CD8-positive, alpha-beta memory T cell (primary cell): ENCODE measurements around the gene HOXD12. TPM values are rescaled to one million over a fixed set of nuclear protein-coding genes. Genes with fewer than 3 reads are reported as not detected.
A peak's percentile ranks its signal among the peaks of the same experiment; 100 is the strongest.

Experiments used
- CTCF ChIA-PET: fragments of 350-600 bp; sonication (Branson Sonifier 250); formaldehyde crosslinking; loops from one replicate; lab custom pipeline; 2021; ENCODE audit warnings: antibody characterized with exemption; lab: Charles Lee
- POLR2A ChIA-PET: fragments of 350-600 bp; sonication (Branson Sonifier 250); formaldehyde crosslinking; loops from one replicate; lab custom pipeline; 2021; ENCODE audit warnings: antibody characterized with exemption; lab: Charles Lee
- DNase-seq, 5 donors: peaks; one replicate each; pipeline versions ENCODE4 v3.0.0 to v3.0.0-alpha.2; 2020 to 2022; ENCODE audit warnings: mixed read lengths in 1 of 5
- H3K27ac ChIP-seq: one replicate; pipeline ENCODE4 v1.7.0; 2013; ENCODE audit warnings: low read depth, mild to moderate bottlenecking, low read length, moderate library complexity
- H3K27me3 ChIP-seq: 2 replicates; pipeline ENCODE4 v1.7.0; 2013; ENCODE audit warnings: low read length, mild to moderate bottlenecking; ENCODE audit not compliant: insufficient read depth, poor library complexity, severe bottlenecking
- H3K36me3 ChIP-seq: 2 replicates; pipeline ENCODE4 v1.7.0; 2013; ENCODE audit warnings: mild to moderate bottlenecking, low read length, moderate library complexity; ENCODE audit not compliant: insufficient read depth
- H3K4me1 ChIP-seq: 2 replicates; pipeline ENCODE4 v1.7.0; 2013; ENCODE audit warnings: mild to moderate bottlenecking, low read length, moderate library complexity; ENCODE audit not compliant: insufficient read depth
- H3K4me3 ChIP-seq: 2 replicates; pipeline ENCODE4 v1.7.0; 2013; ENCODE audit warnings: mild to moderate bottlenecking, low read length
- H3K9me3 ChIP-seq: 2 replicates; pipeline ENCODE4 v1.7.0; 2013; ENCODE audit warnings: mild to moderate bottlenecking, low read length
- H3K27ac Mint-ChIP-seq, 8 donors: one replicate each; pipeline ENCODE4 v1.8.0; 2020 to 2021; ENCODE audit warnings: mixed read lengths in 8 of 8, mild to moderate bottlenecking in 6 of 8, inconsistent platforms in 3 of 8, moderate library complexity in 3 of 8
- H3K27me3 Mint-ChIP-seq, 2 donors: one replicate each; pipeline ENCODE4 v1.8.0; 2020 to 2021; ENCODE audit warnings: mixed read lengths in 2 of 2, mild to moderate bottlenecking in 1 of 2, moderate library complexity in 1 of 2
- H3K36me3 Mint-ChIP-seq, 3 donors: one replicate each; pipeline ENCODE4 v1.8.0; 2020 to 2021; ENCODE audit warnings: mixed read lengths in 3 of 3, inconsistent platforms in 1 of 3, mild to moderate bottlenecking in 1 of 3
- H3K4me1 Mint-ChIP-seq, 3 donors: one replicate each; pipeline ENCODE4 v1.8.0; 2020 to 2021; ENCODE audit warnings: mixed read lengths in 3 of 3, inconsistent platforms in 1 of 3, mild to moderate bottlenecking in 1 of 3
- H3K4me3 Mint-ChIP-seq, 7 donors: one replicate each; pipeline ENCODE4 v1.8.0; 2020 to 2021; ENCODE audit warnings: mixed read lengths in 7 of 7, mild to moderate bottlenecking in 6 of 7, moderate library complexity in 4 of 7, inconsistent platforms in 2 of 7
- H3K9me3 Mint-ChIP-seq, 5 donors: one replicate each; pipeline ENCODE4 v1.8.0; 2020 to 2022; ENCODE audit warnings: mixed read lengths in 5 of 5, mild to moderate bottlenecking in 3 of 5, moderate library complexity in 2 of 5, inconsistent platforms in 1 of 5
- polyA plus RNA-seq: library from polyadenylated mRNA; unstranded; fragments of 300-500 nt; fragmentation: Illumina TruSeq; gene quantifications from one replicate; pipeline ENCODE4 v1.2.3, GENCODE V29; 2021
- total RNA-seq, 2 experiments: library from RNA; stranded (reverse); gene quantifications; one replicate each; pipeline ENCODE4 v1.2.3, GENCODE V29; 2021

The HOXD12 gene
- total and polyA plus RNA-seq, 3 experiments from 2014 or later = not detected

- Histone ChIP-seq H3K36me3 (no peaks in the 10 kb centered on the region), H3K9me3 (no peaks in the 10 kb centered on the region), H3K27ac (no peak overlapping the region), H3K27me3 (peaks cover 93% of the 10 kb centered on the region), H3K4me1 (peaks cover 11% of the 10 kb centered on the region), H3K4me3 (no peak overlapping the region)
- ChIA-PET POLR2A (no interaction called here), CTCF (interaction anchor here (1.3 to 1.6 kb wide), 3 partner anchors 8 to 19 kb away, joined by 3 to 6 read pairs (median 3); no protein-coding TSS in a partner anchor)
- Mint-ChIP-seq H3K9me3 (peaks cover 0 to 9% (median 4%) of the 10 kb centered on the region in 5 donors), H3K4me1 (peaks cover 18 to 29% (median 20%) of the 10 kb centered on the region in 3 donors), H3K27ac (peak overlapping the region in 1 of 8 donors; percentile 60), H3K27me3 (peaks cover 85 to 89% of the 10 kb centered on the region in 2 donors), H3K4me3 (peak overlapping the region in 1 of 7 donors; percentile 8), H3K36me3 (no peaks in the 10 kb centered on the region)
- peak in 1 of 5 donors; percentile 14 for DNase-seq
Observed at GRCh38 chr2:176101842-176102241, 2.2 kb downstream of the HOXD12 start.

GRCh38 chr2:176102309-176102866 lies 2.8 kb downstream of the HOXD12 start:
- H3K4me3 ChIP-seq = no peak overlapping the region
- peaks cover 0 to 9% (median 4%) of the 10 kb centered on the region in 5 donors for H3K9me3 Mint-ChIP-seq
- H3K36me3 Mint-ChIP-seq = no peaks in the 10 kb centered on the region
- peak overlapping the region in 1 of 8 donors; percentile 60 for H3K27ac Mint-ChIP-seq
- no peaks in the 10 kb centered on the region for H3K9me3 ChIP-seq
- DNase-seq = no peak
- peaks cover 6% of the 10 kb centered on the region for H3K4me1 ChIP-seq
- H3K27ac ChIP-seq = no peak overlapping the region
- H3K4me3 Mint-ChIP-seq = peak overlapping the region in 1 of 7 donors; percentile 8
- peaks cover 83 to 88% of the 10 kb centered on the region in 2 donors for H3K27me3 Mint-ChIP-seq
- peaks cover 88% of the 10 kb centered on the region for H3K27me3 ChIP-seq
- H3K36me3 ChIP-seq = no peaks in the 10 kb centered on the region
- POLR2A ChIA-PET = no interaction called here
- CTCF ChIA-PET = interaction anchor here (1.3 to 1.6 kb wide), 3 partner anchors 9 to 19 kb away, joined by 3 to 6 read pairs (median 3); no protein-coding TSS in a partner anchor
- H3K4me1 Mint-ChIP-seq = peaks cover 15 to 28% (median 17%) of the 10 kb centered on the region in 3 donors

DNA sequence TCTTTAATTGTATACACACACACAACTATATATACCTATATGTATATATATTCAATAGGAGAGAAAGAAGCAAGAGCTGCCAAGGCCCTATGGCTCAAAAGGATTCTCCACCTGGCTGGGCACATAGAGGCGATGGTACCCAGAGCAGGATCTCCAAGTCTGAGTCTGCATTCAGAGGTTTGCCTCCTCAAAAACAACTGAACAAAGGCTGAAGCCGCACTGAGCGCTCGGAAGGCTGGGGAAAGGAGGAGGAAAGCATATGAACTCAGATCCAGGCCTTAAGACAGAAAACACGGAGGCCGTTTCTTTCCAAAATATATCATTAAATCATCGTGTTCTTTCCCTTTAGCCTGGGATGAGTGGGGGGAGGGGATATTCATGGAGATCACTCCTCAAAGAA lies 3.6 kb downstream of the HOXD12 start:
- H3K4me3 Mint-ChIP-seq = peak overlapping the region in 1 of 7 donors; percentile 48
- H3K27me3 ChIP-seq = peaks cover 80% of the 10 kb centered on the region
- peak overlapping the region in 1 of 8 donors; percentile 50 for H3K27ac Mint-ChIP-seq
- H3K4me1 ChIP-seq = no peaks in the 10 kb centered on the region
- POLR2A ChIA-PET = no interaction called here
- no peak overlapping the region for H3K4me3 ChIP-seq
- no peaks in the 10 kb centered on the region for H3K36me3 Mint-ChIP-seq
- no peaks in the 10 kb centered on the region for H3K9me3 ChIP-seq
- CTCF ChIA-PET = interaction anchor here (1.3 to 1.6 kb wide), 3 partner anchors 8 to 18 kb away, joined by 3 to 6 read pairs (median 3); no protein-coding TSS in a partner anchor
- no peaks in the 10 kb centered on the region for H3K36me3 ChIP-seq
- peak in 1 of 5 donors; percentile 16 for DNase-seq
- peaks cover 7 to 20% (median 12%) of the 10 kb centered on the region in 3 donors for H3K4me1 Mint-ChIP-seq
- peaks cover 0 to 9% (median 4%) of the 10 kb centered on the region in 5 donors for H3K9me3 Mint-ChIP-seq
- no peak overlapping the region for H3K27ac ChIP-seq
- peaks cover 77 to 82% of the 10 kb centered on the region in 2 donors for H3K27me3 Mint-ChIP-seq

GRCh38 chr2:176103742-176104315 lies 4.2 kb downstream of the HOXD12 start:
- Mint-ChIP-seq H3K27me3 (peaks cover 77 to 84% of the 10 kb centered on the region in 2 donors), H3K9me3 (peaks cover 0 to 10% (median 4%) of the 10 kb centered on the region in 5 donors), H3K27ac (peak overlapping the region in 1 of 8 donors; percentile 45), H3K36me3 (no peaks in the 10 kb centered on the region), H3K4me1 (peaks cover 9 to 24% (median 13%) of the 10 kb centered on the region in 3 donors), H3K4me3 (no peak overlapping the region)
- Histone ChIP-seq H3K4me1 (no peaks in the 10 kb centered on the region), H3K36me3 (no peaks in the 10 kb centered on the region), H3K27ac (no peak overlapping the region), H3K27me3 (peaks cover 78% of the 10 kb centered on the region), H3K4me3 (no peak overlapping the region), H3K9me3 (no peaks in the 10 kb centered on the region)
- POLR2A ChIA-PET = no interaction called here
- CTCF ChIA-PET = interaction anchor here (0.6 to 0.9 kb wide), 2 partner anchors 23 to 346 kb away, joined by 3 to 5 read pairs; no protein-coding TSS in a partner anchor
- DNase-seq = no peak

DNA sequence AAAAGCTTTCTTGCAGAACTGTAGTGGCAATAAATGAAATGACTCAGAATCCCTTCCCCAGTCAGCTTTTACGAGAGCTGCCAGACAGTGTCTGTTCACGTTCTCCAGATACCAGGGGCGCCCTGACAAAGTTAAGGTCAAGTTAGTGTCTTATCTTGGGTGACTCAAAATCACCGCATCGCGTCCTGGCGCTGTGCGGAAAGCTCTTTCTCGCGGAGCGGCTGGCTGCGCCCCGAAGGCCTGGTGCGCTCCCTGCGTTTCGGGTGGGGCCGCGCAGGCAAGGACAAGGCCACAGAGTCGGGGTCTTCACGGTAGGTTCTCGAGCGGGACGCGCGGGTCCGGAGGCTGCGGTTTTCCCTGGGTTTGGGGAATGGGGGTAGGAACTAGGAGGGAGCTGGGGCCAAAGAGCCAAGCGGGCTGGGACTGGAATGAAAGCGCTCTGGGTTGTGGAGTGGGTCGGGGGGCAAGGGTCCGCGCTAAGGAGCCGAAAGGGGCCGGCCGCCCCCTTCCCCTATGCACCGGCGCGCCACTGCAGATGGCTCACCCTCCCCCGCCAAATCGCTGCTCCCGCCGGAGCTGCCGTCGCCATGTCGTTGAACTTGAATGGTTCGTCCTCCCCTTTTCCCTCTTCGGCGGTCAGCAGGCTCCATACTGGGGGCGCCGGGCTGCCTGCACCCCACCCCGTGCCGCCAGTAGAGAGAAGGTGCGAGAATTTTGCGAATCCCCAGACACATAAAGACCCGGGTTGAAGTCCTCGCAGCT lies 4.9 kb downstream of the HOXD12 start:
- no peak for DNase-seq

DNA sequence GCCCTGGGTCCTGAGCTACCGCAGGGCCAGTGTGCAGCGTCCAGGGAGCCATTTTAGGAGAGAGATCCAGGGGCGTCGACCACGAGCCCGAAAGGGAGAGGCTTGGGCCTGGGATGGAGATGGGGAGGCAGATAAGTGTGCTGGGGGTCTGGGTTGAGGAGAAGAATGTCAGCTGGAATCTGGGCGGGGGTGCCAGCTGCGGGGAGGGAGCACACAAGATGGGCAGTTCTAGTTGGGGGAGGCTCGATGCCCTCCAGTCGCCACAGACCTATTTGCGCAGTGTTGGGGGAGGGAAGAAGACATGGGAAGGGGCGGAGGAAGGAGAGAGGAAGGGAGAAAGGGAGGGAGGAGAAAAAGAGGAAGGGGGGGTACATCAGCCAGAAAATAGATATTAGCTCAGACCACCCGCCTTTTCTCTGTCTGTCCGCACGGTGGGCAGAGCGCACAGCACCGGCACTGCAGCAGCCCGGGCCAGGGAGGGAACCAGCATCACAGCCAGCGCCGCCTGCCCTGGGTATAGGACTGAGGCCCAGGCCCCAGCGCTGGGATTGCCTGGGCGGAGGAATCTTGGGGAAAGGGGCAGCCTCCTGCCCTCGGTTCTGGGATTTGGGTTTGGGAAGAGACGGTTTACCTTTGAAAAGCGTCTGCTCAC lies 5.6 kb downstream of the HOXD12 start:
- H3K36me3 Mint-ChIP-seq = no peaks in the 10 kb centered on the region
- H3K36me3 ChIP-seq = no peaks in the 10 kb centered on the region
- H3K27me3 Mint-ChIP-seq = peaks cover 82 to 89% of the 10 kb centered on the region in 2 donors
- H3K4me1 Mint-ChIP-seq = peaks cover 17 to 31% (median 18%) of the 10 kb centered on the region in 3 donors
- DNase-seq = no peak
- H3K4me1 ChIP-seq = no peaks in the 10 kb centered on the region
- POLR2A ChIA-PET = no interaction called here
- H3K9me3 Mint-ChIP-seq = peaks cover 0 to 20% (median 6%) of the 10 kb centered on the region in 5 donors
- peak overlapping the region in 1 of 7 donors; percentile 35 for H3K4me3 Mint-ChIP-seq
- H3K27me3 ChIP-seq = peaks cover 78% of the 10 kb centered on the region
- H3K27ac ChIP-seq = no peak overlapping the region
- H3K4me3 ChIP-seq = no peak overlapping the region
- peak overlapping the region in 4 of 8 donors; percentile 41 to 89 (median 53) for H3K27ac Mint-ChIP-seq
- CTCF ChIA-PET = no interaction called here
- H3K9me3 ChIP-seq = no peaks in the 10 kb centered on the region

More for the DNA sequence above, 4.9 kb downstream of the HOXD12 start:
- no peak overlapping the region for H3K4me3 Mint-ChIP-seq
- H3K4me1 Mint-ChIP-seq = peaks cover 15 to 31% (median 16%) of the 10 kb centered on the region in 3 donors
- H3K9me3 Mint-ChIP-seq = peaks cover 0 to 16% (median 4%) of the 10 kb centered on the region in 5 donors
- no peak overlapping the region for H3K4me3 ChIP-seq
- H3K36me3 Mint-ChIP-seq = no peaks in the 10 kb centered on the region
- H3K4me1 ChIP-seq = no peaks in the 10 kb centered on the region
- H3K27ac ChIP-seq = no peak overlapping the region
- no peaks in the 10 kb centered on the region for H3K9me3 ChIP-seq
- H3K27me3 ChIP-seq = peaks cover 78% of the 10 kb centered on the region
- H3K27me3 Mint-ChIP-seq = peaks cover 77 to 84% of the 10 kb centered on the region in 2 donors
- ChIA-PET POLR2A (no interaction called here), CTCF (interaction anchor here (0.6 to 0.9 kb wide), 2 partner anchors 23 to 346 kb away, joined by 3 to 5 read pairs; no protein-coding TSS in a partner anchor)
- H3K36me3 ChIP-seq = no peaks in the 10 kb centered on the region
- H3K27ac Mint-ChIP-seq = peak overlapping the region in 2 of 8 donors; percentile 43 to 89

GRCh38 chr2:176105730-176106580 lies 6.4 kb downstream of the HOXD12 start:
- no peak for DNase-seq
- Mint-ChIP-seq H3K36me3 (no peaks in the 10 kb centered on the region), H3K9me3 (peaks cover 0 to 24% (median 8%) of the 10 kb centered on the region in 5 donors), H3K27ac (peak overlapping the region in 5 of 8 donors; percentile 21 to 89 (median 77)), H3K4me3 (peak overlapping the region; percentile 11 to 78 (median 55)), H3K27me3 (peaks cover 82 to 89% of the 10 kb centered on the region in 2 donors), H3K4me1 (peaks cover 17 to 31% (median 18%) of the 10 kb centered on the region in 3 donors)
- Histone ChIP-seq H3K27ac (no peak overlapping the region), H3K27me3 (peaks cover 78% of the 10 kb centered on the region), H3K36me3 (no peaks in the 10 kb centered on the region), H3K4me1 (no peaks in the 10 kb centered on the region), H3K9me3 (no peaks in the 10 kb centered on the region), H3K4me3 (no peak overlapping the region)
- CTCF ChIA-PET = no interaction called here
- POLR2A ChIA-PET = no interaction called here
